B cell (primary cell): ENCODE results near the gene CD6. TPM values are rescaled to one million over a fixed set of nuclear protein-coding genes. Genes with fewer than 3 reads are reported as not detected.
A peak's percentile ranks its signal among the peaks of the same experiment; 100 is the strongest.

Experiments used
- ATAC-seq: fragments of 200-7000 bp; cut with Tn5 transposase; one replicate; pipeline ENCODE4 v1.10.0; 2021; ENCODE audit warnings: low read depth, mild to moderate bottlenecking, moderate number of reproducible peaks, moderate library complexity
- CTCF ChIA-PET: fragments of 350-600 bp; sonication (Branson Sonifier 250); formaldehyde crosslinking; loops from one replicate; lab custom pipeline; 2021; ENCODE audit warnings: antibody characterized with exemption, inconsistent platforms; lab: Charles Lee
- POLR2A ChIA-PET: fragments of 350-600 bp; sonication (Branson Sonifier 250); formaldehyde crosslinking; loops from one replicate; lab custom pipeline; 2021; ENCODE audit warnings: antibody characterized with exemption; lab: Charles Lee
- DNase-seq: peaks from one replicate; pipeline ENCODE4 v3.0.0; 2013
- H2AFZ ChIP-seq: 2 replicates; pipeline ENCODE4 v1.6.1; 2012; ENCODE audit warnings: mild to moderate bottlenecking, low read depth, low read length; ENCODE audit not compliant: insufficient read depth, poor library complexity, severe bottlenecking
- H3K27ac ChIP-seq, 2 donors: 1 replicate in 1 of 2; 2 replicates in 1 of 2; pipeline ENCODE4 v1.5.1; 2012 to 2013; ENCODE audit warnings: low read length in 2 of 2, mild to moderate bottlenecking in 2 of 2, moderate library complexity in 1 of 2
- H3K27me3 ChIP-seq, 4 experiments: fragments of 200-600 bp in 1 of 4; sonication (generic) in 1 of 4; replicated peaks in 1 of 4; 1 replicate in 2 of 4; 2 replicates in 2 of 4; pipeline versions ENCODE4 v1.6.1 to v1.7.0; 2013 to 2016; ENCODE audit warnings: low read length in 3 of 4, mild to moderate bottlenecking in 2 of 4, mixed read lengths in 1 of 4, moderate library complexity in 1 of 4; ENCODE audit not compliant: insufficient read depth in 4 of 4, control insufficient read depth in 3 of 4; ENCODE audit errors: control extremely low read depth in 1 of 4
- H3K36me3 ChIP-seq, 2 experiments: replicated peaks in 1 of 2; 1 replicate in 1 of 2; 2 replicates in 1 of 2; pipeline versions ENCODE4 v1.6.1 to v1.7.1; 2013; ENCODE audit warnings: low read length in 1 of 2; ENCODE audit not compliant: insufficient read depth in 2 of 2, control insufficient read depth in 1 of 2; ENCODE audit errors: control extremely low read depth in 1 of 2, extremely low read depth in 1 of 2
- H3K4me1 ChIP-seq, 2 donors: fragments of 200-600 bp in 1 of 2; sonication (generic) in 1 of 2; 1 replicate in 1 of 2; 2 replicates in 1 of 2; pipeline versions ENCODE4 v1.5.1 to v1.6.1; 2013 to 2017; ENCODE audit warnings: low read length in 2 of 2; ENCODE audit not compliant: control insufficient read depth in 2 of 2, insufficient read depth in 2 of 2
- H3K4me2 ChIP-seq: replicated peaks from 2 replicates; pipeline ENCODE3; 2012; ENCODE audit warnings: mild to moderate bottlenecking, low read depth, low read length; ENCODE audit not compliant: poor library complexity, severe bottlenecking
- H3K4me3 ChIP-seq, 5 experiments: fragments of 200-600 bp in 1 of 5; sonication (generic) in 1 of 5; 1 replicate in 3 of 5; 2 replicates in 2 of 5; pipeline versions ENCODE4 v1.5.1 to v1.7.0; 2011 to 2016; ENCODE audit warnings: low read length in 4 of 5, mild to moderate bottlenecking in 4 of 5, low read depth in 2 of 5, control low read depth in 1 of 5, moderate library complexity in 1 of 5; ENCODE audit not compliant: insufficient read depth in 1 of 5; ENCODE audit errors: control extremely low read depth in 1 of 5, extremely low read depth in 1 of 5
- H3K79me2 ChIP-seq: fragments of 200-600 bp; sonication (generic); one replicate; pipeline ENCODE4 v1.6.0; 2016; ENCODE audit warnings: low read length; ENCODE audit not compliant: control insufficient read depth, insufficient read depth
- H3K9ac ChIP-seq: fragments of 200-600 bp; sonication (generic); 2 replicates; pipeline ENCODE4 v1.6.1; 2017; ENCODE audit warnings: mild to moderate bottlenecking, low read length, moderate library complexity
- H3K9me3 ChIP-seq, 3 donors: one replicate each; pipeline versions ENCODE4 v1.6.1 to v1.7.1; 2013; ENCODE audit warnings: low read length in 2 of 3; ENCODE audit not compliant: control insufficient read depth in 2 of 3, insufficient read depth in 1 of 3; ENCODE audit errors: control extremely low read depth in 1 of 3
- H4K20me1 ChIP-seq: 2 replicates; pipeline ENCODE4 v1.6.0; 2012; ENCODE audit warnings: mild to moderate bottlenecking, low read length; ENCODE audit not compliant: insufficient read depth, control insufficient read depth, poor library complexity, severe bottlenecking
- H3K27ac Mint-ChIP-seq: one replicate; pipeline ENCODE4 v1.8.0; 2021; ENCODE audit warnings: mixed read lengths
- H3K27me3 Mint-ChIP-seq: one replicate; pipeline ENCODE4 v1.8.0; 2021; ENCODE audit warnings: mixed read lengths
- H3K4me1 Mint-ChIP-seq: one replicate; pipeline ENCODE4 v1.8.0; 2021; ENCODE audit warnings: mixed read lengths
- H3K4me3 Mint-ChIP-seq: one replicate; pipeline ENCODE4 v1.8.0; 2021; ENCODE audit warnings: mixed read lengths
- H3K9me3 Mint-ChIP-seq: one replicate; pipeline ENCODE4 v1.8.0; 2022; ENCODE audit warnings: mixed read lengths; ENCODE audit not compliant: insufficient read depth
- EZH2 ChIP-seq: IDR thresholded peaks from 2 replicates; pipeline ENCODE4 v1.6.1; 2012; ENCODE audit warnings: borderline replicate concordance, low read depth, mild to moderate bottlenecking, moderate library complexity, low read length; ENCODE audit not compliant: insufficient read depth, poor library complexity, severe bottlenecking
- WGBS: methylation state at CpG from one replicate; pipeline ENCODE4 v1.1.5; 2013; ENCODE audit warnings: missing lambda C conversion rate; ENCODE audit not compliant: insufficient coverage; 5-methylcytosine and 5-hydroxymethylcytosine counted together
- intact Hi-C: fragments of 100-400 bp; cut with micrococcal nuclease; formaldehyde crosslinking; loops from one replicate; pipeline ENCODE4 v1.10.0; 2022
- polyA plus RNA-seq: library from polyadenylated mRNA; depleted of rRNA; stranded (reverse); fragments of >200 nt; gene quantifications from 2 replicates; pipeline ENCODE4 v1.2.3, GENCODE V29; 2012
- total RNA-seq, 2 donors: library from RNA; stranded (reverse); fragments of 120-200 nt in 1 of 2; gene quantifications; 1 replicate in 1 of 2; 2 replicates in 1 of 2; pipeline versions ENCODE4 v1.2.3 to v1.2.4, GENCODE V29; 2013 to 2022
- TF ChIP-seq, protein P1 (sequence below): fragments of 200-600 bp; IDR thresholded peaks from one replicate; pipeline ENCODE4 v1.8.0; 2022; ENCODE audit warnings: antibody characterized with exemption, mild to moderate bottlenecking

CD6 gene
- total and polyA plus RNA-seq, 2 donors (not counting 1 experiment from before 2014, with no cell fraction given) = 9.3 to 13.6 TPM

DNA sequence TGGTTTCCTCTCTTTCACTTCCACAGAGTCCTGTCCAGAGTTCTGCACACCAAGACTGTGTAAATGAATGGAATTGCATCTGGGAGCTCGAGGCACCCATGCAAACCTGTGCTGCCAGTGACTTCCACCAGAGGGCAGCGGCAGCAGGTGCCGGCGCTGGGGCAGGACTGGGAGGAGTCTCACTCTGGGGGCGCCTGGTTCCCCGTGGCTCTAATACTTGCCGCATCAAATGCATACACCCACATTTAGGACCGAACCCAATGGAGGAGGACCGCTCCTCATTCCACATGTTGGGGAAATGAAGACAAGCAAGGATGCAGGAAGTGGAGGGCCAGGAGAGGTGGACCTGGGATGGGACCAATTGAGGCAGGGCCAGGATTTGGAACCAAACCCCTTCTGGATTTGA, 1.1 kb upstream of the CD6 start:
- peak overlapping the region; percentile 41 for H2AFZ ChIP-seq
- ChIA-PET POLR2A (interaction anchor here (0.5 to 2.3 kb wide), 5 partner anchors 17 to 94 kb away, joined by 3 to 13 read pairs (median 9); partner anchors contain the start of genes SLC15A3 and TMEM109), CTCF (interaction anchor here (0.6 to 6.0 kb wide), 51 partner anchors 9 to 216 kb away, joined by 3 to 53 read pairs (median 4); partner anchors contain the start of gene VPS37C)
- peak; percentile 91 for ATAC-seq
- no peaks in the 10 kb centered on the region for H4K20me1 ChIP-seq
- peak overlapping the region in 1 of 5 experiments; percentile 5 for H3K4me3 ChIP-seq
- H3K9me3 ChIP-seq = peaks cover 0 to 4% (median 1%) of the 10 kb centered on the region in 3 donors
- no peak overlapping the region for H3K9ac ChIP-seq
- Mint-ChIP-seq H3K4me3 (peak overlapping the region; percentile 79), H3K27ac (peak overlapping the region; percentile 71), H3K4me1 (peaks cover 34% of the 10 kb centered on the region), H3K27me3 (no peaks in the 10 kb centered on the region), H3K9me3 (no peaks in the 10 kb centered on the region)
- TF ChIP-seq EZH2 = no peak
- TF ChIP-seq, protein P1, sequence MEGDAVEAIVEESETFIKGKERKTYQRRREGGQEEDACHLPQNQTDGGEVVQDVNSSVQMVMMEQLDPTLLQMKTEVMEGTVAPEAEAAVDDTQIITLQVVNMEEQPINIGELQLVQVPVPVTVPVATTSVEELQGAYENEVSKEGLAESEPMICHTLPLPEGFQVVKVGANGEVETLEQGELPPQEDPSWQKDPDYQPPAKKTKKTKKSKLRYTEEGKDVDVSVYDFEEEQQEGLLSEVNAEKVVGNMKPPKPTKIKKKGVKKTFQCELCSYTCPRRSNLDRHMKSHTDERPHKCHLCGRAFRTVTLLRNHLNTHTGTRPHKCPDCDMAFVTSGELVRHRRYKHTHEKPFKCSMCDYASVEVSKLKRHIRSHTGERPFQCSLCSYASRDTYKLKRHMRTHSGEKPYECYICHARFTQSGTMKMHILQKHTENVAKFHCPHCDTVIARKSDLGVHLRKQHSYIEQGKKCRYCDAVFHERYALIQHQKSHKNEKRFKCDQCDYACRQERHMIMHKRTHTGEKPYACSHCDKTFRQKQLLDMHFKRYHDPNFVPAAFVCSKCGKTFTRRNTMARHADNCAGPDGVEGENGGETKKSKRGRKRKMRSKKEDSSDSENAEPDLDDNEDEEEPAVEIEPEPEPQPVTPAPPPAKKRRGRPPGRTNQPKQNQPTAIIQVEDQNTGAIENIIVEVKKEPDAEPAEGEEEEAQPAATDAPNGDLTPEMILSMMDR = peak; percentile 94
- no peaks in the 10 kb centered on the region for H3K27me3 ChIP-seq
- intact Hi-C loops = loop anchor here (1.0 to 2.0 kb wide), 5 partner anchors 18 to 159 kb away; partner anchors contain the start of gene SLC15A3
- no peaks in the 10 kb centered on the region for H3K36me3 ChIP-seq
- peak overlapping the region; percentile 73 for H3K4me2 ChIP-seq
- peaks cover 24% of the 10 kb centered on the region for H3K79me2 ChIP-seq
- 23% methylated on average over 6 of the region's 9 CpGs for WGBS
- peak; percentile 83 for DNase-seq
- peaks cover 27 to 32% of the 10 kb centered on the region in 2 donors for H3K4me1 ChIP-seq
- H3K27ac ChIP-seq = no peak overlapping the region

- POLR2A ChIA-PET = interaction anchor here (0.5 to 2.3 kb wide), 6 partner anchors 18 to 100 kb away, joined by 3 to 13 read pairs (median 6); partner anchors contain the start of genes SLC15A3 and TMEM109
- 82% methylated on average over 5 of the region's 5 CpGs for WGBS
- peaks cover 27 to 32% of the 10 kb centered on the region in 2 donors for H3K4me1 ChIP-seq
- peak overlapping the region; percentile 50 for H3K9ac ChIP-seq
- peak overlapping the region; percentile 73 for H3K4me2 ChIP-seq
- Mint-ChIP-seq H3K4me3 (peak overlapping the region; percentile 79), H3K27me3 (no peaks in the 10 kb centered on the region), H3K9me3 (no peaks in the 10 kb centered on the region), H3K27ac (peak overlapping the region; percentile 69), H3K4me1 (peaks cover 34% of the 10 kb centered on the region)
- H3K36me3 ChIP-seq = no peaks in the 10 kb centered on the region
- H2AFZ ChIP-seq = no peak overlapping the region
- TF ChIP-seq, protein P1 = no peak
- TF ChIP-seq EZH2 = no peak
- DNase-seq = no peak
- CTCF ChIA-PET = interaction anchor here (0.6 to 6.0 kb wide), 31 partner anchors 8 to 422 kb away, joined by 3 to 53 read pairs (median 4); no protein-coding TSS in a partner anchor
- H3K27ac ChIP-seq = peak overlapping the region in 1 of 2 donors; percentile 64
- peaks cover 24% of the 10 kb centered on the region for H3K79me2 ChIP-seq
- ATAC-seq = no peak
- H3K4me3 ChIP-seq = peak overlapping the region in 2 of 5 experiments; percentile 41 to 48
- peaks cover 0 to 4% (median 1%) of the 10 kb centered on the region in 3 donors for H3K9me3 ChIP-seq
- no peaks in the 10 kb centered on the region for H4K20me1 ChIP-seq
- intact Hi-C loops = loop anchor here (1.0 to 2.0 kb wide), 5 partner anchors 18 to 158 kb away; partner anchors contain the start of gene SLC15A3
- no peaks in the 10 kb centered on the region for H3K27me3 ChIP-seq
Observed at GRCh38 chr11:60970890-60971289, 590 bp upstream of the CD6 start.
